ENCODE data around the gene FUNDC2.

DNA sequence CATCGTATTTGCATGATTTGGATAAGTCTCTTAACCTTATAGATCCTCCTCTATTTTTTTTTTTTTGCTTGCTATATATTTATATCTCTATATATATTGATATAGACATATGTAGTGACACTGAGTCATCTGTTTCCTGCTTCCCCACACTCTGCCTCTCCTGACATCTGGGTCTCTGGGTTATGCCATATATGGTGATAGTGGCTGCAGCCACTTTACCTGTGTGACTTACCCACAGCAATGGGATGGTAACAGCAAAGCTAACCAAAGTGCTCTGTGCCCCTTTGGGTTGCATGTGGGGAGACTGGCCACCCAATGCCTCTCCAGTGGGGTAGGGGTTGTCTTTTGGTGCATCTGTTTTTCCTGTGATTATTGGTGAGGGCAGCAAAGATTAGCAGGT, 29.8 kb downstream of the FUNDC2 start:
- TF ChIP-seq CTCF (IDR thresholded peaks at IDR 0.05): no peak
- no peak for TF ChIP-seq POLR2A (IDR thresholded peaks at IDR 0.05)
